ENCODE measurements around the gene MEGF11.

DNA sequence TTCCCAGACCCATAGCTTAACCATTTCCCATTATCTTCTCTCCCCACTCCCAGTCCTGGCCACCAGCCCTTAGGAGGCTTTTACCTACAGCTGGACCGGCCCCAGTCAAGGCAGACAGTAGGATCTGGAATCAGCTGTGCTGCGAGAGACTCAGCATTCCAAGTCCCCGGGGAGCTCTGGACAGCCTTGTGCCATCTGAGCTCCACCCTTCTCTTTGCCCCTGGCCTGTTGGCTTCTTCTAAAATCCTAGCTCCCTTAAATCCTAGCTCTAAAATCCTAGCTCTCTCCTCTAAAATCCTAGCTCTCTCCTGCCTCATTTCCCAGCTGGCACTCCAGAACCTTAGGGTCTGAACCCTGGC lies 21.3 kb downstream of the MEGF11 start:
- TF ChIP-seq, protein P1, sequence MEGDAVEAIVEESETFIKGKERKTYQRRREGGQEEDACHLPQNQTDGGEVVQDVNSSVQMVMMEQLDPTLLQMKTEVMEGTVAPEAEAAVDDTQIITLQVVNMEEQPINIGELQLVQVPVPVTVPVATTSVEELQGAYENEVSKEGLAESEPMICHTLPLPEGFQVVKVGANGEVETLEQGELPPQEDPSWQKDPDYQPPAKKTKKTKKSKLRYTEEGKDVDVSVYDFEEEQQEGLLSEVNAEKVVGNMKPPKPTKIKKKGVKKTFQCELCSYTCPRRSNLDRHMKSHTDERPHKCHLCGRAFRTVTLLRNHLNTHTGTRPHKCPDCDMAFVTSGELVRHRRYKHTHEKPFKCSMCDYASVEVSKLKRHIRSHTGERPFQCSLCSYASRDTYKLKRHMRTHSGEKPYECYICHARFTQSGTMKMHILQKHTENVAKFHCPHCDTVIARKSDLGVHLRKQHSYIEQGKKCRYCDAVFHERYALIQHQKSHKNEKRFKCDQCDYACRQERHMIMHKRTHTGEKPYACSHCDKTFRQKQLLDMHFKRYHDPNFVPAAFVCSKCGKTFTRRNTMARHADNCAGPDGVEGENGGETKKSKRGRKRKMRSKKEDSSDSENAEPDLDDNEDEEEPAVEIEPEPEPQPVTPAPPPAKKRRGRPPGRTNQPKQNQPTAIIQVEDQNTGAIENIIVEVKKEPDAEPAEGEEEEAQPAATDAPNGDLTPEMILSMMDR (tag by site-specific recombination; IDR thresholded peaks at IDR 0.05): no peak
- no peak for TF ChIP-seq ZNF416 (tag by site-specific recombination; IDR thresholded peaks at IDR 0.05)
- no peak for TF ChIP-seq ZNF16 (tag by site-specific recombination; IDR thresholded peaks at IDR 0.05; ENCODE audit: low read depth)
- no peak for TF ChIP-seq ZBTB8A (tag by site-specific recombination; IDR thresholded peaks at IDR 0.05)
- TF ChIP-seq SP2 (tag by site-specific recombination; IDR thresholded peaks at IDR 0.05): no peak
- TF ChIP-seq ZNF785 (tag by site-specific recombination; IDR thresholded peaks at IDR 0.05): no peak
- no peak for TF ChIP-seq GFI1B (tag by site-specific recombination; IDR thresholded peaks at IDR 0.05)
- TF ChIP-seq, protein P2, sequence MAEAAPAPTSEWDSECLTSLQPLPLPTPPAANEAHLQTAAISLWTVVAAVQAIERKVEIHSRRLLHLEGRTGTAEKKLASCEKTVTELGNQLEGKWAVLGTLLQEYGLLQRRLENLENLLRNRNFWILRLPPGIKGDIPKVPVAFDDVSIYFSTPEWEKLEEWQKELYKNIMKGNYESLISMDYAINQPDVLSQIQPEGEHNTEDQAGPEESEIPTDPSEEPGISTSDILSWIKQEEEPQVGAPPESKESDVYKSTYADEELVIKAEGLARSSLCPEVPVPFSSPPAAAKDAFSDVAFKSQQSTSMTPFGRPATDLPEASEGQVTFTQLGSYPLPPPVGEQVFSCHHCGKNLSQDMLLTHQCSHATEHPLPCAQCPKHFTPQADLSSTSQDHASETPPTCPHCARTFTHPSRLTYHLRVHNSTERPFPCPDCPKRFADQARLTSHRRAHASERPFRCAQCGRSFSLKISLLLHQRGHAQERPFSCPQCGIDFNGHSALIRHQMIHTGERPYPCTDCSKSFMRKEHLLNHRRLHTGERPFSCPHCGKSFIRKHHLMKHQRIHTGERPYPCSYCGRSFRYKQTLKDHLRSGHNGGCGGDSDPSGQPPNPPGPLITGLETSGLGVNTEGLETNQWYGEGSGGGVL (tag by site-specific recombination; IDR thresholded peaks at IDR 0.05): no peak
- TF ChIP-seq, protein P3, sequence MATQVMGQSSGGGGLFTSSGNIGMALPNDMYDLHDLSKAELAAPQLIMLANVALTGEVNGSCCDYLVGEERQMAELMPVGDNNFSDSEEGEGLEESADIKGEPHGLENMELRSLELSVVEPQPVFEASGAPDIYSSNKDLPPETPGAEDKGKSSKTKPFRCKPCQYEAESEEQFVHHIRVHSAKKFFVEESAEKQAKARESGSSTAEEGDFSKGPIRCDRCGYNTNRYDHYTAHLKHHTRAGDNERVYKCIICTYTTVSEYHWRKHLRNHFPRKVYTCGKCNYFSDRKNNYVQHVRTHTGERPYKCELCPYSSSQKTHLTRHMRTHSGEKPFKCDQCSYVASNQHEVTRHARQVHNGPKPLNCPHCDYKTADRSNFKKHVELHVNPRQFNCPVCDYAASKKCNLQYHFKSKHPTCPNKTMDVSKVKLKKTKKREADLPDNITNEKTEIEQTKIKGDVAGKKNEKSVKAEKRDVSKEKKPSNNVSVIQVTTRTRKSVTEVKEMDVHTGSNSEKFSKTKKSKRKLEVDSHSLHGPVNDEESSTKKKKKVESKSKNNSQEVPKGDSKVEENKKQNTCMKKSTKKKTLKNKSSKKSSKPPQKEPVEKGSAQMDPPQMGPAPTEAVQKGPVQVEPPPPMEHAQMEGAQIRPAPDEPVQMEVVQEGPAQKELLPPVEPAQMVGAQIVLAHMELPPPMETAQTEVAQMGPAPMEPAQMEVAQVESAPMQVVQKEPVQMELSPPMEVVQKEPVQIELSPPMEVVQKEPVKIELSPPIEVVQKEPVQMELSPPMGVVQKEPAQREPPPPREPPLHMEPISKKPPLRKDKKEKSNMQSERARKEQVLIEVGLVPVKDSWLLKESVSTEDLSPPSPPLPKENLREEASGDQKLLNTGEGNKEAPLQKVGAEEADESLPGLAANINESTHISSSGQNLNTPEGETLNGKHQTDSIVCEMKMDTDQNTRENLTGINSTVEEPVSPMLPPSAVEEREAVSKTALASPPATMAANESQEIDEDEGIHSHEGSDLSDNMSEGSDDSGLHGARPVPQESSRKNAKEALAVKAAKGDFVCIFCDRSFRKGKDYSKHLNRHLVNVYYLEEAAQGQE (tag by site-specific recombination; IDR thresholded peaks at IDR 0.05): no peak
- no peak for TF ChIP-seq KLF9 (tag by site-specific recombination; IDR thresholded peaks at IDR 0.05; ENCODE audit: low read depth)
- TF ChIP-seq RBAK (tag by site-specific recombination; IDR thresholded peaks at IDR 0.05): no peak
- TF ChIP-seq, protein P4, sequence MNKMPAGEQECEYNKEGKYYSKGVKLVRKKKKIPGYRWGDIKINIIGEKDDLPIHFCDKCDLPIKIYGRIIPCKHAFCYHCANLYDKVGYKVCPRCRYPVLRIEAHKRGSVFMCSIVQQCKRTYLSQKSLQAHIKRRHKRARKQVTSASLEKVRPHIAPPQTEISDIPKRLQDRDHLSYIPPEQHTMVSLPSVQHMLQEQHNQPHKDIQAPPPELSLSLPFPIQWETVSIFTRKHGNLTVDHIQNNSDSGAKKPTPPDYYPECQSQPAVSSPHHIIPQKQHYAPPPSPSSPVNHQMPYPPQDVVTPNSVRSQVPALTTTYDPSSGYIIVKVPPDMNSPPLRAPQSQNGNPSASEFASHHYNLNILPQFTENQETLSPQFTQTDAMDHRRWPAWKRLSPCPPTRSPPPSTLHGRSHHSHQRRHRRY (tag by site-specific recombination; IDR thresholded peaks at IDR 0.05): no peak
- TF ChIP-seq ZNF561 (tag by site-specific recombination; IDR thresholded peaks at IDR 0.05; ENCODE audit: borderline replicate concordance): no peak
- no peak for TF ChIP-seq ZNF423 (tag by site-specific recombination; IDR thresholded peaks at IDR 0.05)
